GM18519 (cell line): ENCODE measurements around the gene ERP29.
"Not testable (repeated sequence)": the region's sequence is repeated elsewhere in the genome, so short reads cannot be mapped to it uniquely, and the experiment has no call there.

Source experiments
- ATAC-seq: cut with Tn5 transposase; IDR thresholded peaks from one replicate; pipeline ENCODE4 v1.9.1; 2021; ENCODE audit warnings: mild to moderate bottlenecking, moderate library complexity; ENCODE audit not compliant: unreplicated experiment, low FRiP score

ERP29 gene

GRCh38 chr12:112031472-112031871, 18.2 kb downstream of the ERP29 start:
- ATAC-seq = no peak

- no peak for ATAC-seq
These were observed 19.1 kb downstream of the ERP29 start for GRCh38 chr12:112032292-112032691.

- ATAC-seq = no peak
These were observed 22.1 kb downstream of the ERP29 start for GRCh38 chr12:112035219-112035785.

- ATAC-seq = not testable (repeated sequence)
These were observed 23.4 kb downstream of the ERP29 start for GRCh38 chr12:112036614-112037013.

- no peak for ATAC-seq
These were observed 32.8 kb downstream of the ERP29 start for GRCh38 chr12:112046003-112046402.

GRCh38 chr12:112049351-112049750, 36.1 kb downstream of the ERP29 start:
- ATAC-seq = no peak

- no peak for ATAC-seq
These were observed 47.9 kb downstream of the ERP29 start for GRCh38 chr12:112061137-112061536.

- no peak for ATAC-seq
These were observed 50.0 kb downstream of the ERP29 start for GRCh38 chr12:112063273-112063672.

- no peak for ATAC-seq
These were observed 53.3 kb downstream of the ERP29 start for GRCh38 chr12:112066566-112066965.
